ENCODE measurements around the gene METTL1.

The METTL1 gene

DNA sequence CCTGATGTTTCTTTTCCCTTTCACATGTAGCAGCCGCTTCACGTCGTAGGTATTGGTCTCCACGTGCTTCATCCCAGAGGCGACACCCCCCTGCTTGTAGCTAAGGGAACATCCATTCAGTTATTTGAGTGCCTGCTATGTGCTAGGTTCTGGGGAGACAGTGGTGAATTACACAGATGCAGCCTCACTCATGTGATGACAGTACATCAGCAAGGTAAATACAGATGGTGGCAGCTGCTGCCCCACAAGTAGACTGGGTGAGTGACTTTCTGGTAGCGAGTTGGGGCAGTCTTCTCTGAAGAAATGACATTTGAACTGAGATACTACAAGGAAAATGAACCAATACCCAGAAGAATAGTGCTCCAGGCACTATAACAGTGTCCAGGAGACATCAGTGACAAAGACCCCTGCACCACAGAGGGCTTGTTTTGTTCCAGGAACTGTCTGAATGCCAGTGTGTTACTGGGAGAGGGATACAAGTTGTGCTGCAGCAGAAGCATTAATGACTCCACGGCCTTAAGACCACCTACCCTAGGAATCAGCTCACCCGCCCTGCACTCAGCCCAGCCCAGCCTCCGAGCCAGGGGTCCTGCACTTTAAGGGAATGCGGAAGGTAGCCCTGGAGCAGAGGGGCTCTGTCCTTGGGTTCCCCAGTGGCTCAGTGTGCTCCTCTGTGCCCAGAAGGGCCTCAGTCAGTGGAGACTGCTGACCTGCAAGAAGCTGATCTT, 39.3 kb upstream of the METTL1 start:
- no peaks in the 10 kb centered on the region for H3K9me3 ChIP-seq (replicated peaks in 1 of 2; ENCODE audit: control insufficient read depth in 2 of 2, insufficient read depth in 1 of 2, low read depth in 1 of 2, low read length in 2 of 2)

DNA sequence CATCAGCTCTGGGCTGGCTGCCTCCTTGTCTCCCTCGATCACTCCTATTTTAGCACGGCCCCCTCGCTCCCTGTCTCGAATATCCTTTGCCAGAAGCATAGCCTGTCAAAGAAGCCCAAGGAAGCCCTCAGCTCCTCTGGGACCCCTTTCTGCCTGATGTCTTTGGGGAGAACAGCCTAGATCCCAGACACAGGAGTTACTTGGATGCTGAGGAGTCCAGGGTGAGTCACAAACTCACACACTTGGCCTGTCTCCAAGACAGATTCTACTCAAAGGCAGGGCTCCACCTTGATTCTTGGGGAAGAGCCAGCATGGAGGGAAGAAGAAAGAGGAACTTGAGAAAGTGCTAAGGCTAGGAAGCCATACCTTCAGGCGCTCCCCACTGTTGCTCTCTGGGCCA, 38.5 kb upstream of the METTL1 start:
- no peak overlapping the region for H2AK5ac ChIP-seq (ENCODE audit: low read depth, low read length)
- WGBS, 2 donors (ENCODE audit: extremely low coverage in 2 of 2, insufficient read length in 2 of 2, insufficient replicate concordance in 1 of 2): no CpG with 5 or more reads among the region's 5 CpGs
- no peak overlapping the region for H3K27ac ChIP-seq (replicated peaks; ENCODE audit: low read length)
- H2BK12ac ChIP-seq (ENCODE audit: low read length): no peak overlapping the region
- no peaks in the 10 kb centered on the region for H3K9me3 ChIP-seq (replicated peaks in 1 of 2; ENCODE audit: control insufficient read depth in 2 of 2, insufficient read depth in 1 of 2, low read depth in 1 of 2, low read length in 2 of 2)
- no peak overlapping the region for H4K8ac ChIP-seq (ENCODE audit: low read depth, low read length)
- no peak for DNase-seq (ENCODE audit: low spot score)
- H3K27me3 ChIP-seq (ENCODE audit: control insufficient read depth in 3 of 3, insufficient read depth in 3 of 3, low read depth in 1 of 3, low read length in 3 of 3): peaks cover 0 to 2% (median 0%) of the 10 kb centered on the region in 3 experiments
- no peak overlapping the region for H2BK5ac ChIP-seq (ENCODE audit: low read length)
- no peak overlapping the region for H4K91ac ChIP-seq (ENCODE audit: low read depth, low read length, poor library complexity)
- H3K23ac ChIP-seq (ENCODE audit: low read depth, low read length, poor library complexity): no peak overlapping the region
- no peak overlapping the region for H3K4me3 ChIP-seq (ENCODE audit: low read length in 2 of 2)
- H2AFZ ChIP-seq (ENCODE audit: low read length): no peak overlapping the region
- H3K4me2 ChIP-seq (ENCODE audit: insufficient read depth, low read length, poor library complexity, severe bottlenecking): no peak overlapping the region
- no peak overlapping the region for H2BK15ac ChIP-seq (ENCODE audit: low read length)
- H3K9ac ChIP-seq (ENCODE audit: low read depth, low read length, poor library complexity): no peak overlapping the region
- H3K4me1 ChIP-seq (ENCODE audit: control insufficient read depth in 2 of 2, insufficient read depth in 1 of 2, low read depth in 1 of 2, low read length in 2 of 2): no peaks in the 10 kb centered on the region
- no peak overlapping the region for H2BK120ac ChIP-seq (ENCODE audit: low read depth, low read length)
- H3K18ac ChIP-seq (ENCODE audit: low read length): no peak overlapping the region
- peaks cover 11 to 46% of the 10 kb centered on the region in 2 donors for H3K36me3 ChIP-seq (replicated peaks in 1 of 2; ENCODE audit: control insufficient read depth in 2 of 2, insufficient read depth in 2 of 2, low read length in 2 of 2)
- H3K79me1 ChIP-seq (ENCODE audit: low read depth, low read length): no peaks in the 10 kb centered on the region
- no peak overlapping the region for H3K4ac ChIP-seq (ENCODE audit: low read length)
- H3K14ac ChIP-seq (ENCODE audit: low read length): no peak overlapping the region

More for the DNA sequence above, 39.3 kb upstream of the METTL1 start:
- Histone ChIP-seq H4K91ac (ENCODE audit: low read depth, low read length, poor library complexity) (no peak overlapping the region), H3K14ac (ENCODE audit: low read length) (no peak overlapping the region), H3K9ac (ENCODE audit: low read depth, low read length, poor library complexity) (no peak overlapping the region), H3K4me2 (ENCODE audit: insufficient read depth, low read length, poor library complexity, severe bottlenecking) (no peak overlapping the region), H4K8ac (ENCODE audit: low read depth, low read length) (no peak overlapping the region), H2AFZ (ENCODE audit: low read length) (no peak overlapping the region), H3K4me1 (ENCODE audit: control insufficient read depth in 2 of 2, insufficient read depth in 1 of 2, low read depth in 1 of 2, low read length in 2 of 2) (no peaks in the 10 kb centered on the region), H3K18ac (ENCODE audit: low read length) (no peak overlapping the region), H2BK5ac (ENCODE audit: low read length) (no peak overlapping the region), H2AK5ac (ENCODE audit: low read depth, low read length) (no peak overlapping the region), H3K27me3 (ENCODE audit: control insufficient read depth in 3 of 3, insufficient read depth in 3 of 3, low read depth in 1 of 3, low read length in 3 of 3) (peaks cover 0 to 2% (median 0%) of the 10 kb centered on the region in 3 experiments), H3K79me1 (ENCODE audit: low read depth, low read length) (no peaks in the 10 kb centered on the region), H2BK120ac (ENCODE audit: low read depth, low read length) (no peak overlapping the region), H2BK12ac (ENCODE audit: low read length) (no peak overlapping the region), H3K27ac (replicated peaks; ENCODE audit: low read length) (no peak overlapping the region), H3K23ac (ENCODE audit: low read depth, low read length, poor library complexity) (no peak overlapping the region), H3K4me3 (ENCODE audit: low read length in 2 of 2) (no peak overlapping the region), H3K36me3 (replicated peaks in 1 of 2; ENCODE audit: control insufficient read depth in 2 of 2, insufficient read depth in 2 of 2, low read length in 2 of 2) (peaks cover 11 to 49% of the 10 kb centered on the region in 2 donors), H2BK15ac (ENCODE audit: low read length) (no peak overlapping the region), H3K4ac (ENCODE audit: low read length) (no peak overlapping the region)
- DNase-seq (ENCODE audit: low spot score): no peak
- no CpG with 5 or more reads among the region's 10 CpGs for WGBS, 2 donors (ENCODE audit: extremely low coverage in 2 of 2, insufficient read length in 2 of 2, insufficient replicate concordance in 1 of 2)

DNA sequence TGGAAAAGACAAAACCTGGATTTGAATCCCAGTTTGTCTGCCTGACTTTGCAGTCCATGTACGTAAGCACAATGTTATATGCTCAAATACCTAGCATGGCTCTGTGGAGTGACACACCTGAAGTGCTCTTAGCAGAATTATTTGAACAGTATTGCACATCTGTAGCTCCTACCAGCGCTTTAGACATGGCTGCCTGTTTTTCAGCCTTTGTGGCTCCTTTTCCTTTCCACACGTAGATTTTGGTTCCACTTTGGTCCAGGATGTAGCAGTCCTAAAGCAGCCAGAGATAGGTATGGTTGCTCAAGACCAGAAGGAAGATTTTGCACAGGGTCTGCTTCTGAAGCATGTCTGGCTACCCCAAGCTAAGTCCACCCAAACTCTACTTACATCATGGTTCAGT, 37.5 kb upstream of the METTL1 start:
- no peak overlapping the region for H2BK5ac ChIP-seq (ENCODE audit: low read length)
- H2AFZ ChIP-seq (ENCODE audit: low read length): no peak overlapping the region
- H3K27ac ChIP-seq (replicated peaks; ENCODE audit: low read length): no peak overlapping the region
- no peaks in the 10 kb centered on the region for H3K4me1 ChIP-seq (ENCODE audit: control insufficient read depth in 2 of 2, insufficient read depth in 1 of 2, low read depth in 1 of 2, low read length in 2 of 2)
- no peak overlapping the region for H2BK15ac ChIP-seq (ENCODE audit: low read length)
- no peak overlapping the region for H2BK12ac ChIP-seq (ENCODE audit: low read length)
- no peak overlapping the region for H3K4ac ChIP-seq (ENCODE audit: low read length)
- H4K8ac ChIP-seq (ENCODE audit: low read depth, low read length): no peak overlapping the region
- no peak overlapping the region for H3K23ac ChIP-seq (ENCODE audit: low read depth, low read length, poor library complexity)
- peaks cover 0 to 2% (median 0%) of the 10 kb centered on the region in 3 experiments for H3K27me3 ChIP-seq (ENCODE audit: control insufficient read depth in 3 of 3, insufficient read depth in 3 of 3, low read depth in 1 of 3, low read length in 3 of 3)
- H3K9me3 ChIP-seq (replicated peaks in 1 of 2; ENCODE audit: control insufficient read depth in 2 of 2, insufficient read depth in 1 of 2, low read depth in 1 of 2, low read length in 2 of 2): no peaks in the 10 kb centered on the region
- no peak overlapping the region for H3K4me3 ChIP-seq (ENCODE audit: low read length in 2 of 2)
- H3K9ac ChIP-seq (ENCODE audit: low read depth, low read length, poor library complexity): no peak overlapping the region
- H3K79me1 ChIP-seq (ENCODE audit: low read depth, low read length): no peaks in the 10 kb centered on the region
- H3K36me3 ChIP-seq (replicated peaks in 1 of 2; ENCODE audit: control insufficient read depth in 2 of 2, insufficient read depth in 2 of 2, low read length in 2 of 2): peaks cover 11 to 47% of the 10 kb centered on the region in 2 donors
- H2BK120ac ChIP-seq (ENCODE audit: low read depth, low read length): no peak overlapping the region
- H3K14ac ChIP-seq (ENCODE audit: low read length): no peak overlapping the region
- no peak overlapping the region for H2AK5ac ChIP-seq (ENCODE audit: low read depth, low read length)
- no CpG with 5 or more reads among the region's 3 CpGs for WGBS, 2 donors (ENCODE audit: extremely low coverage in 2 of 2, insufficient read length in 2 of 2, insufficient replicate concordance in 1 of 2)
- no peak overlapping the region for H3K4me2 ChIP-seq (ENCODE audit: insufficient read depth, low read length, poor library complexity, severe bottlenecking)
- H4K91ac ChIP-seq (ENCODE audit: low read depth, low read length, poor library complexity): no peak overlapping the region
- DNase-seq (ENCODE audit: low spot score): no peak
- H3K18ac ChIP-seq (ENCODE audit: low read length): no peak overlapping the region

DNA sequence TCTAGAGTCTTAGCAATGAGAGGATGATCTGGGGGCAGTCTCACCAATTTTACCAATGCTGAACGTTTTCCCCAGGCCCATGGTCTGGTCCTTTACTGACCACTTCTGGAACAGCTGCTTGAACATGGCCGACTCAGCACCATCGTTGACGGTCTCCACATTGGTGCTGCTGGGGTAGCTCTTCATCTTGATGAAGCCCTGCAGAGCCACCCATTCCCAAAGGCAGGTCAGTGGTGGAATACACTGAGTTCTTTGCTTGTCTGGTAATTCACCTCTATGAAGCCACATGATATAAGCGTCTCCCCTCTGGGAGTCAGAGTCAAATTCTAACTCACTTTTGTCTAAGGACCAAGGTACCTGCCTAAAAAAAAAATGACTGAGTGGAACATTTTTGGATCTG, 36.4 kb upstream of the METTL1 start:
- H2BK12ac ChIP-seq (ENCODE audit: low read length): no peak overlapping the region
- no peak overlapping the region for H3K27ac ChIP-seq (replicated peaks; ENCODE audit: low read length)
- H3K4me3 ChIP-seq (ENCODE audit: low read length in 2 of 2): no peak overlapping the region
- no peak overlapping the region for H3K14ac ChIP-seq (ENCODE audit: low read length)
- no peaks in the 10 kb centered on the region for H3K79me1 ChIP-seq (ENCODE audit: low read depth, low read length)
- no peak overlapping the region for H2AK5ac ChIP-seq (ENCODE audit: low read depth, low read length)
- no peaks in the 10 kb centered on the region for H3K4me1 ChIP-seq (ENCODE audit: control insufficient read depth in 2 of 2, insufficient read depth in 1 of 2, low read depth in 1 of 2, low read length in 2 of 2)
- H3K36me3 ChIP-seq (replicated peaks in 1 of 2; ENCODE audit: control insufficient read depth in 2 of 2, insufficient read depth in 2 of 2, low read length in 2 of 2): peaks cover 11 to 56% of the 10 kb centered on the region in 2 donors
- no peak overlapping the region for H3K4me2 ChIP-seq (ENCODE audit: insufficient read depth, low read length, poor library complexity, severe bottlenecking)
- H2BK120ac ChIP-seq (ENCODE audit: low read depth, low read length): no peak overlapping the region
- H4K8ac ChIP-seq (ENCODE audit: low read depth, low read length): no peak overlapping the region
- no peak overlapping the region for H2BK15ac ChIP-seq (ENCODE audit: low read length)
- no peak overlapping the region for H3K18ac ChIP-seq (ENCODE audit: low read length)
- H3K23ac ChIP-seq (ENCODE audit: low read depth, low read length, poor library complexity): no peak overlapping the region
- H3K9ac ChIP-seq (ENCODE audit: low read depth, low read length, poor library complexity): no peak overlapping the region
- no peak overlapping the region for H3K4ac ChIP-seq (ENCODE audit: low read length)
- H2BK5ac ChIP-seq (ENCODE audit: low read length): no peak overlapping the region
- no peak for DNase-seq (ENCODE audit: low spot score)
- WGBS, 2 donors (ENCODE audit: extremely low coverage in 2 of 2, insufficient read length in 2 of 2, insufficient replicate concordance in 1 of 2): no CpG with 5 or more reads among the region's 5 CpGs
- no peak overlapping the region for H2AFZ ChIP-seq (ENCODE audit: low read length)
- no peak overlapping the region for H4K91ac ChIP-seq (ENCODE audit: low read depth, low read length, poor library complexity)
- H3K27me3 ChIP-seq (ENCODE audit: control insufficient read depth in 3 of 3, insufficient read depth in 3 of 3, low read depth in 1 of 3, low read length in 3 of 3): peaks cover 0 to 2% (median 0%) of the 10 kb centered on the region in 3 experiments
- H3K9me3 ChIP-seq (replicated peaks in 1 of 2; ENCODE audit: control insufficient read depth in 2 of 2, insufficient read depth in 1 of 2, low read depth in 1 of 2, low read length in 2 of 2): no peaks in the 10 kb centered on the region
